Head of caudate nucleus (tissue), 42 donors: ENCODE measurements around the gene EP400.

ENCODE experiments used
- DNase-seq, 42 donors: peaks; one replicate each; pipeline versions ENCODE4 v3.0.0 to v3.0.0-alpha.2; 2020 to 2021; ENCODE audit warnings: mixed read lengths in 7 of 42
- intact Hi-C: fragments of 100-400 bp; cut with DNase I; formaldehyde crosslinking; loops from one replicate; pipeline ENCODE4 v1.15.0; 2022

The EP400 gene

DNA sequence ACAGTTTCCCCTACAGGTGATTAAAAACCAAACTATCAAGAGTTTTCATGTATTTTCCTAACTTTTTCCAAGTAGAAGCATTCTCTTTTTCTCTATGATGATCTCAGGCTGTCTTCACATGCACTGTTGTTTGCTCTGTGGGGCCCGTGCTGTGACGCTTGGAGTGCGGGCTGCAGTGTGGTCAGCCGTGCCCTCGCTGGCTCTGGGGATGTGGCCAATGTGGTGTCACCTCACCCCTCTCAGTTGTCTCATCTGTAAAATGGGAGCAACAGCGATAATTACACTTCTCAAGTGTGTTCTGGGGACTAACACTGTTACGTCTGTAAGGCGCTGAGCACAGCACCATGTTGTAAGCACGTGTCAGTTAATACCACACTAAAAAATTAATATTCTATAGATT, 165.8 kb downstream of the EP400 start:
- intact Hi-C loops = no loop called here
- no peak for DNase-seq

DNA sequence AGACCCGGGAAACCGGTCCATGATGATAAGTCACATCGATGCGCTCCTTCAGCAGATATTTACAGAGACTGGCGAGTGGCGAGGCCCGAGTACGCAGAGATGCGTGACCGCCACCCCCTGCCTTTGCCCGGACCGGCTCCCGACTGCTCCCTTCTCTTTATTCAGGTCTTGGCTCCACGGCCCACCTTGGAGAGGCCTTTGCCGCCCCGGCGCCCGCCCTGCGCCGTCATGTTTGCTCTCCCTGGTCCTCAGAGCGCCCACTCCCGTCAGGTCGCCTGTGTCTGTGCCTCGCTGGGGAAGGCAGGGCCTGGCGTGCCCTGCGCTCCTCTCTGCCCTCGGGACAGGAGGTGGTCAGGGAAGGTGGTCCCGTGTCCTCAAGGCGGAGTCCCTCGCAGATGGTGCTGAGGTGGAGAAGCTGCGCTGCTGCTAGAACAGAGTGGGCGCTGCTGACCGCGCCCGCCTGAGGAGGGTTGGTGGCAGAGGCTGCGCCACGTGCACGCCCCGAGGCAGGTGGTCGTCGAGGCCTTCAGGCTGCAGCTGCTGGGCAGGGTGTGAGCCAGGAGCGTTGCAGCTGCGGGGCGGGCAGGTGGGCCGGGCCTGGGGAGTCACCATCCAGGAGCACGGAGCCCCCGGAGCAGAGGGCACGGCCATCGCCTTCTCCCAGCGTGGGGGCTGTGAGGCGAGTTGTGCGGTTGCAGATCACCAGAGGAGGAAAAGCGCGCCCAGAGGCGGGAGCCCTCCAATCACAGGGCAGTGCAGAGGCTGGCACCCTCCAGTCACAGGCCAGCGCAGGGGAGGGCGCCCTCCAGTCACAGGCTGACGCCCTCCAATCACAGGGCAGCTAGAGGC, 167.2 kb downstream of the EP400 start:
- DNase-seq = peak in 1 of 42 donors; percentile 16
- intact Hi-C loops = no loop called here

DNA sequence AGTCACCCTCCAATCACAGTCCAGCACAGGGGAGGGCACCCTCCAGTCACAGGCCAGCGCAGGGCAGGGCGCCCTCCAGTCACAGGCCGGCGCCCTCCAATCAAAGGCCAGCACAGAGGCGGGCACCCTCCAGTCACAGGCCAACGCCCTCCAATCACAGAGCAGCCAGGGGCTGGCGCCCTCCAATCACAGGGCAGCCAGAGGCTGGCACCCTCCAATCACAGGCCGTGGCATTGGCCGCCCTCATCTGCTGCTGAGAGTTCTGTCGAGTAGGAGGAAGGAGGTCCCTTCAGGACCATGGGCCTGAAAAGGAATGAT, 167.8 kb downstream of the EP400 start:
- intact Hi-C loops = no loop called here
- no peak for DNase-seq

GRCh38 chr12:132118876-132119275, 169.1 kb downstream of the EP400 start:
- DNase-seq = no peak
- intact Hi-C loops = no loop called here

DNA sequence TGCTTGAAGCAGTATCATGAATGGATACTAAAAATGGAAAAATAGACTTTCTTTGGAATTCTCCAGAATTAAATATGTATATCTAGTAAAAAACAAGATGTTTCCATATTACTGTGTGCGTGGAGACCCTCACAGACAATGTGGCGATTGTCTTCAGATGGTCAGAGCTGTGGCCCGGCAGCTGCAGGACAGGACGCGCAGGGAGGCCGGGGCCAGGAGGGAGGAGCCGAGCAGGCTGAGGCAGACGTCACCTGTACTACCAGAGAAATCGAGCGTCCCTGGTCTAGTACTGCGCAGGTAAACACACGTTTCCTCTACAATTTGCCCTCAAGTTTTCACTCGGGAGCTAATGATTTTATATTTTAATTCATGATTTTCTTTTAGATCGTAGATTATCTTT, 171.5 kb downstream of the EP400 start:
- no peak for DNase-seq
- intact Hi-C loops = no loop called here

DNA sequence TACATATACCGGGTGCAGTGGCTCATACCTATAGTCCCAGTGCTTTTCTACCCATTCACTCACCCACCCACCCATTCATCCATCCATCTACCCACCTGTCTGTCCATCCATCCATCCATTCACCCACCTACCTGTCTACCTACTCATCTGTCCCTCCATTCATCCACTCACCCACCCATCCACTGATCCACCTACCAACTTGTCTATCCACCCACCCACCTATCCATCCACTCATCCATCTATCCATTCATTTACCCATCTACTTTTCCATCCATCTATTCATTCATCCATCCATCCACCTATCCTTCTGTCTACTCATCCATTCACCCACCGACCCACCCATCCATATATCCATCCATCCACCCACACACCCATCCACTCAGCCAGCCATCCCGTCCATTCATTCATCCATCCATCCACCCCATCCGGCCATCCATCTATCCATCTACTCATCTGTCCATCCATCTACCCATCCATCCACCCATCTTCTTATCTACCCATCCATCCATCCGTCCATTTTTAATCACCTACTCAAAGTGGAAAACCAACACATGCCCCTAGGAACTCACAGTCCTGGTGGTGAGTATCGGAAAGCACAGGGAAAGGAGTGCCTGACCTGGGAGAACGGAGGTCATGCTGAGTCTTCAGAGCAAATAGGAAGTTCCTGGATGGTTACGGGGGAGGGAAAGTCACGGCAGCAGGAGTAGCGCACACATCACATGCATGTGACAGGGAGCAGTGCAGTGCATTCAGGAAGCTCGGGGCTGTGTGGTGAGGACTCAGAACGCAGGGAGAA, 174.4 kb downstream of the EP400 start:
- DNase-seq = no peak
- intact Hi-C loops = no loop called here

GRCh38 chr12:132124766-132125425, 175.2 kb downstream of the EP400 start:
- peak in 1 of 42 donors; percentile 16 for DNase-seq
- intact Hi-C loops = no loop called here

DNA sequence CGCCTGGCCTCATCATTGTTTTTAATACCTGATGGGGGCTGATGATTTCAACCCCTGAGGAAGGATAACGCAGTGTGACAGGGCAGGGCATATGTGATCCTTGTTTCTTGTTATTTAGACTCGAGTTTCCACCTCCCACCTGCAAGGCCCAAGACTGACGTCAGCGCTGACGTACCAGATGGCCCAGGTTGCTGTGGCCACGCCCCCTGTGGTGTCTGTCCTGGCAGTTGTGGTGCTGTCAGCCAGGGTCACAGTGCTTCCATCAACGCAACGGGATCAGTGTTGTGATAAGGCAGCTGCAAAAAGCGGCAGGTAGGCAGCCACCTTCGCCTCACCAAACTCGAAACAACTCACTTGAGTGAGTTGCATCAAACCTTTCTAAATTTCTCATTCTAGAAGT, 176.0 kb downstream of the EP400 start:
- intact Hi-C loops = no loop called here
- no peak for DNase-seq

DNA sequence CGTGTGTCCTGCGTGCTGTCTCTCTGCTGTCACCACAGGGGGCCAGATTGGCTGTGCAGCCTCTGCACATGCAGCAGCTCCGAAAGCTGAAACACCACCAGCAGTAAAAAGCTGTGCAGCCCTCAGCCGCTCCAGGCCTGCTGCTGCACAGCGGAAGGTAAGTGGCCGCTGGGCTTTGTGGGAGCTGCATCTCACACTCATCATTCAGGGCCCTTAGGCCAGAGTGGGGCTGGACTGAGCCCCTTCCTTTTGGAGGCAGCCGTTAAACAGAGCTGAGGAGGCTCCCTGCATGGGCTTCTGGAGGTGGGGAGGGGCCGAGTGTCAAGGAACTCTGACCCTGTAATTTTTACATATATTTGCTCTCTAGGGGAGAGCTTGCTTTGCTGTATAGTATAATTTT, 177.3 kb downstream of the EP400 start:
- peak in 1 of 42 donors; percentile 9 for DNase-seq
- intact Hi-C loops = no loop called here

DNA sequence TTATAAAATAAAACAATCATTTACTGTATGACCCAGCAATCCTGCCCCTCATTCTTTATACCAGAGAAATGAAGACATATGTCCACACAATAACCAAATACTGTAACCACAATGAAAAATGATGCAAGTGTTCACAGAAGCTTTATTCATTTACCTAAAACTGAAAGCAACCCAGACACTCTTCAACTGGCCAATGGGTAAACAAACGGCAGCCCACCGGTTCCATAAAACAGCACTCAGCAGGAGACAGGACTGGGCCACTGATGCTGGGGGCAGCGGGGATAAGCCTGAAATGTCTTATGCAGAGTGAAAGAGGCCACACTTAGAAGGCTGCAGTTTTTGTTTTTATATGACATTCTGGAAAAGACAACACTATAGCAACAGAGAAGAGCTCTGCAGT, 179.3 kb downstream of the EP400 start:
- no peak for DNase-seq

GRCh38 chr12:132130690-132131089, 180.9 kb downstream of the EP400 start:
- peak in 5 of 42 donors; percentile 11 to 58 (median 42) for DNase-seq
- intact Hi-C loops = no loop called here

More for the DNA sequence above, 179.3 kb downstream of the EP400 start:
- intact Hi-C loops = no loop called here
